ENCODE data around the gene EVI5L.
"Not testable (repeated sequence)": the region's sequence is repeated elsewhere in the genome, so short reads cannot be mapped to it uniquely, and the experiment has no call there.

EVI5L gene

DNA sequence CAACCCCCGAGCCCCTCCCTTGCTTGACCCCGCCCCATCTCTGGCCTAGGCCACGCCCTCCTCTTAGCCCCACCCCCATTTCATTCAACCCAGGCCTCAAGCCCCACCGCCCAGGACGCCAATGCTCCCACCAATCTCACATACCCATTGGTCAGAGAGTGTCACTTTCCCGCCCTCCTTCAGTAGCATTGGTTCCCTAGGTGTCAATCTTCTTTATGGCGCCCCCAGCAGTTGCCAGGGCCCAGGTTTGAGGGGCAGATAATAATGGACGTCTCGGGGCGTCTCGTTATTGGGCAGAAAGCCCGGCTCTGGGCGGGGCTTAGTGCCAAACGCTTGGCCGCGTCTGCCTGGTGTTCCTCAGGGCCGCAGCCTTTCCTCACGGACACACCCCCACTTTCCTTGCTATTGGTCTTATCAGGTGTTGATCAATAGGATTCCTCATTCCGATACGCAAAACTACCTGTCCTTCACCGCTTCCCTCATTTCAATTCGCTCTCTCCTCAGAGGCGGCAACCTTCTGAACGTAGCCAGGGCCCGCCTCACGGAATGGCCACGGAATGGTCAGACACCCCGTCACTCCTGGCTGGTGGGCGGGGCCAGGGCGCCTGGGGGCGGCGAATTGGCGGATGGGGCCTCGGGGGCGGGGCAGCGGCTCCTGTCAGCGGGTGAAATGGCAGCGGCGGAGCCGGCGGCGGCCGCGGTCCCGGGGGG is at the start of gene EVI5L:
Gene EVI5L, plus strand, starts transcription at position 658 of the 711 bp plus-strand sequence. CDS start 16,325 bp downstream, outside the sequence.
- DNase-seq (ENCODE audit: low spot score), result peak; percentile 99

DNA sequence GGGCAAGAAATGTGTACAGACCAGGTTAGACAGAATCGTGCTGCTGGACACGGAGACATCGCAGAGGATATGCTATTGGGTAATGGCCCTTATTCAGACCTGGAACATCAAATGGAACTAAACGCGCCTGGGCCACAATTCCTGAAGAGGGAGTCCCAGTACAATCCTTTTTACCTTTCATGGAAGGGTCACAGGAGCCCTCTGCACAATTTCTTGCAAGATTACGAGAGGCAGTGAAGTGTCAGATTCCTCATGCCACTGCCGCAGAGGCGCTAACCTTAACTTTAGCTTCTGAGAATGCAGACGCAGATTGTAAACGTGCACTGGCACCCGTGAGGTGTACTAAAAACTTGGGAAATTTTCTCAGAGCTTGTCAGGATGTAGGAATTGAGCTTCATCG is 48.9 kb upstream of the EVI5L start:
- DNase-seq (ENCODE audit: low spot score), result no peak

DNA sequence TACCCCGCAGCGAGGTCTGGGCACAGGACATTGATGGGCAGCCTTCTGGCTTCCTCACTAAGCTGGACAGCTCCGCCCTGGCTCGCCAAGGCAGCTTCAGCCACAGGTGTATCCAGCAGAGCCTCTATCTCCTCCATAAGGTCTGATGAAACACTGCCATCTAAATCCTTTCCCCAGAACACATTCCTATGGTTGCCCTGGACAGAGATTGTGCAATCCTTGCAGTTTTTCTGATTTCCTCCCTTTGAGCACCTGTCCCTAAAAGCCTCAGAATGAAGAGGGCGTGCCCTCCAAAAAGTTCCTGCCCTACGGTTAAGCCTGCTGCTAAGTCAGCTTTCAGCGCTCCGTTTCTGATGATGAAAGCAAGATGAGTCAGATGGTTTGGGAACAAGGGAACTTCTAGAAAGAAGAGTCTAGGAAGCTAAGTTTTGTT is 46.0 kb upstream of the EVI5L start:
- no peak for DNase-seq (ENCODE audit: low spot score)

DNA sequence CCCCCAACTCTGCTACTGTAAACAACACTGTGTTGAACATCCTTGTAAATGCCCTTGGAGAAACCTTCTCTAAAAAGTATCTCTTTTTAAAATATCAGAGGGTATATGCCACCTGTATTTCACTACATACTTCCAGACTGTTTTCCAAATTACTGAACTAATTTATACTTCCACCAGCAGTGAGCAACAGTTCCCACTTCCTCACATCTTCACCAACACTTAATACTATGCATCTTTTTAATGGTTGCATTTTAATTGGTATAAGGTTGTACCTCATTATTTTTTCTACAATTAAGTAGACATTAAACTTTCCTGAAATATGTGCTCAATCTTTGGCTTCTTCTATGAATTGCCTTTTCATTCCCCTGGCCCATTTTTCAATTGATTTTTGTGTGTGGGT is 45.2 kb upstream of the EVI5L start:
- DNase-seq (ENCODE audit: low spot score), result no peak

DNA sequence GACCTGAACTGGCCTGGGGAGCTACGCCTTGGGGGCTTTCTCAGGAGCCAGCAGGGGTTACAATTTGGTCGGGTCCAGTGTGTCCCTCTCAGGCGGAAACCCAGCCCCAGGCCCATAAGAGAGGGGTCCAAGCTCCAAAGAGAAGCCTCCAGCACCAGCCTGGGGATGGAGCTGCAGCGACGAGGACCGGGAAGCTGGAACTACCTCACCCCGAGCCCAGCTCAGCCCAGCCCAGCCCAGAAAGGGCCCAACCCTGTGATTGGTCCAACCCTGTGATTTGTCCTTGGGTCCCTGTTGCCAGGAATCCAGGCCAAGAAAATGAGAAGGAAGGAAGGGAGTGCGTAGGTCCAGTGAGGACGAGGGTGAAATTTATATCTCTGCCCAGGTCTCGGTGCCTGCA is 42.9 kb upstream of the EVI5L start:
- no peak for DNase-seq (ENCODE audit: low spot score)

DNA sequence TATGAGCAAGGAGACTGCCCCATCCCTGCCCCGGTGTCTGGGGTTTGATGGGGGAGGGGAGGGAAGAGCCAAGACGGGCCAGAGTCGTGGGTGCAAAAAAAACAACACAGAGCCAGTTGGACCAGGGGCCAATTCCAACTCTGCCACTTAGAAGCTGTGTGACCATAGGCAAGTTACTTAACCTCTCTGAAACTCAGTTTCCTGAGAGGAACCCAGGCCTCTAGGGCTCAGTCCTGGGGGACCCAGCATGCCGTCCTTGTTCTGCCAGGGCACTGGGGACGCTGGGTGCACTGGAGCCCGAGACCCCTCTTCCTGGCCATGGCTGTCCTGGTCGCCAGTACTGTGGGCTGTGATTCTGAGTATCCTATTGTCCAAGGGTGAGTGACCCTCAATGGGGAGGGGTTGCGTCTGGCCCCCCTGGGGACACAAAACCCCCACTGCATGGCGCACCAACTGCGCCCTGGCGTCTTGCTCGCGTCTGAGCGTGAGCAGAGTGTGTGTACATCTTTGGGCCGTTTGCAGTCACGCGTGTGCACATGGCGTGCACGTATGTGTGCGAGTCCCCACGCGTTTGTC is 42.3 kb upstream of the EVI5L start:
- no peak for DNase-seq (ENCODE audit: low spot score)

DNA sequence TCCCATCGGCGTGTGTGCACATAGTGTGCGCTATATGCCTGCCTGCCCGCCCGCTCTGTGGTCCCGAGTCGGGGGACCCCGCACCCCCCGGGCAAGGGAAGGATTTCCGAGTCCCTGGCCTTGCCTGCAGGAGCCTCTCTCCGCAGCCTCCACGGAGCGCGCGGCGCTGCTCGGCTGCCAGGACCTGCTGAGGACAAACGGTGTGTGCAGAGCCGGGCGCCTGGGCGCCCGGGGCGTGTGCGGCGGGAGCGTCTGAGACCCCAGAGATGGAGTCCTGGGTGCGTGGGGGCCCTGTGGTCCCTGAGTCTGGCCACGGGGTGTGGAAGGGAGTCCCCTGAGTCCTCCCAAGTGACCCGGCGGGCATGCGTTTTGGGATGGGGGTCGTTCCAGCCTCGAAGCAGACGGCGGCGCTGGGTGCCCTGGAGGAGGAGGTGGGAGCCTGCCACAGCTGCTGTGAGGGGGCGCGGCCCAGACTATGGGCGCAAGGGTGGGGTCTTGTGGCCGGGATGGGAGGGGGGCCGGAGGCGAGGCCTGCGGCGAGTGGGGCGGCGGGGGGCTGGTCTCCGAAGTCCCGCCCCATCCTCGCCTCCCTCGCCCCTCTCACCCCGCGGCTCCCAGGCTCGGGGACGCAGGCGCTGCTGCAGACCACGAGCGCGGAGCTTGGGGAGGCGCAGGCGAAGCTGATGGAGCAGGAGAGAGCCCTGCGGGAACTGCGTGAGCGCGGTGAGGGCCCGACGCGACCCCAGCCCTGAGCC is 41.7 kb upstream of the EVI5L start:
- no peak for DNase-seq (ENCODE audit: low spot score)

DNA sequence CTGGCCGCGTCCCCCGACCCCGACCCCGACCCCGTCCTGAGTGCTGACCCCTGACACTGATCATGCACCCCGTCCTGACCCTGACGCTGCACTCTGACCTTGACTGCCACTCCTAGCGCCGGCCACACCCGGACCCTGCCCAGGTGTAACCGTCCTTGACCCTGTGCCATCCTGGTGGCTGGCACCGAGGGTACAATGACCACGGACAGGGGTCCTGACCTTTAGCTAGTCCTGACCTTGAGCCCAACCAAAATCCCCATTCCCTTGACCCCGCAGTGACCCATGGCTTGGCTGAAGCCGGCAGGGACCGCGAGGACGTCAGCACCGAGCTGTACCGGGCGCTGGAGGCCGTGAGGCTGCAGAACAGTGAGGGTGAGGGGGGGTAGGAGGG is 41.1 kb upstream of the EVI5L start:
- DNase-seq (ENCODE audit: low spot score), result no peak

DNA sequence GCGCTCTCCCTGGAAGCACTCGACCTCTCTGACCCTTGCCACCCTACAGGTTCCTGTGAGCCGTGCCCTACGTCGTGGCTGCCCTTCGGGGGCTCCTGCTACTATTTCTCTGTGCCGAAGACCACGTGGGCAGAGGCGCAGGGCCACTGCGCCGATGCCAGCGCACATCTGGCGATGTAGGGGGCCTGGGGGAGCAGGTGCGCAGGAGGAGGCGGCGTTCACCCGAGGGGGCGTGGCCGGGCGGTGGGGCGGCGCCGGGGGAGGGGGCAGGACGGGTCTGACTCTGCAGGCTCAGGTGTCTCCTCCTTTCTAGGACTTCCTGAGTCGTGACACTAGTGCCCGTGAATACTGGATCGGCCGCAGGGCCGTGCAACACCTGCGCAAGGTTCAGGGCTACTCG is 40.6 kb upstream of the EVI5L start:
- DNase-seq (ENCODE audit: low spot score), result no peak

DNA sequence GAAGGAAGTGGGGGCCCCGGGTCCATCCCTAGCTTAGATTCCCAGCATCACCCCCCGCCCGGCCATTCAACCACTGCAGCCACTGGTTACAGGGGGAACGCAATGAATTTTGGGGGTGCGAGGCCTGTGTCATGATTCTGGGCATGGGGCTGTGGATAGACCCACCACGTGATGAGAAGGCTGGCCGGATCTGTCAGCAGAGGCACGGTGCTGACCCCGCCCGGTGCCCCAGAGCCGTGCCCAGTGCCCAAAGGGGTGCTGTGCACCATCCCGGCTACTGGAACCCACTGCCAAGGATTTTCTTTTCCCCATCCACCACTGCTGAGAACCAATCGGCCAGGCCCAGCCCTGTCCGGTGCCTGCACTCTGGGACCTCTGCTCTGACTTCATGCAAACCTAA is 39.6 kb upstream of the EVI5L start:
- DNase-seq (ENCODE audit: low spot score), result no peak

DNA sequence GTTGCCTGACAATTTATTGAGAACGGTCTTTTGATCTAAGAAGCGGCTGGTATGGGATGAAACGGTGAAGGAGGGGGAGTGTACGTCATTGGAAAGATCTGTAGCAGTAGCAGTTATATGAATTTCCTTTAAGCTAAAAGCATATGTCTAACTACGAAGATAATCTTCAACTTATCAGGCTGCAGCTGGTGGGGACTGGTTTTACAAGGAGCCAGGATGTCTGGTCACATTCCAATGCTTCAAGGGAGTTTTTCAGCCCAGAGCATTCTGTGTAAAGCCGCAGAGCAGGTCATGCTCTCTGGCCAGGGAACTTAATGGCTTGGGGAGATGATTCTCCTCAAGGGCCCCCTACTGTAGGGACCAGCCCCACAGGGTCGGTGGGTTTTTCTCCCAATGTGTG is 37.7 kb upstream of the EVI5L start:
- DNase-seq (ENCODE audit: low spot score), result no peak

DNA sequence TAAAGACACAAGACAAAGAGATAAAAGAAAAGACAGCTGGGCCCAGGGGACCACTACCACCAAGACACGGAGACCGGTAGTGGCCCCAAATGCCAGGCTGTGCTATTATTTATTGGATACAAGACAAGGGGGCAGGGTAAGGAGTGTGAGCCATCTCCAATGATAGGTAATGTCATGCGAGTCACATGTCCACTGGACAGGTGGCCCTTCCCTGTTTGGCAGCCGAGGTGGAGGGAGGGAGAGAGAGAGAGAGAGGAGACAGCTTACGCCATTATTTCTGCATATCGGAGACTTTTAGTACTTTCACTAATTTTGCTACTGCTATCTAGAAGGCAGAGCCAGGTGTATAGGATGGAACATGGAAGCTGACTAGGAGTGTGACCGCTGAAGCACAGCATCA is 37.3 kb upstream of the EVI5L start:
- not testable (repeated sequence) for DNase-seq (ENCODE audit: low spot score)

DNA sequence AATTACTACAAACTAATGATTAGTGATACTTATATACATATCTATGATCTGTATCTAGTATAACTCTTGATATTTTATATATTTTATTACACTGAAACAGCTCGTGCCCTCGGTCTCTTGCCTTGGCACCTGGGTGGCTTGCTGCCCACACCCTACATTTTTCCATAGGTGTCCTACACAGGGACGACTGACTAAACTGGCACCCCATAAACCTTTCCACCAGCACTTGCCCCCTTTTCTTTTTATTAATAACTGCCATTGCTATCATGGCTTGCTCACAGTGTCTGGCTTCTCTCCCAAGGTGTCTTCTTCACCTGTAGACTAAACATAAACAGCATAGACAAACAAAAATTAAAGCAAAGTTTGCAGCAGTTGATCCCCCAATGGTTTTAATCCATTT is 36.5 kb upstream of the EVI5L start:
- no peak for DNase-seq (ENCODE audit: low spot score)

DNA sequence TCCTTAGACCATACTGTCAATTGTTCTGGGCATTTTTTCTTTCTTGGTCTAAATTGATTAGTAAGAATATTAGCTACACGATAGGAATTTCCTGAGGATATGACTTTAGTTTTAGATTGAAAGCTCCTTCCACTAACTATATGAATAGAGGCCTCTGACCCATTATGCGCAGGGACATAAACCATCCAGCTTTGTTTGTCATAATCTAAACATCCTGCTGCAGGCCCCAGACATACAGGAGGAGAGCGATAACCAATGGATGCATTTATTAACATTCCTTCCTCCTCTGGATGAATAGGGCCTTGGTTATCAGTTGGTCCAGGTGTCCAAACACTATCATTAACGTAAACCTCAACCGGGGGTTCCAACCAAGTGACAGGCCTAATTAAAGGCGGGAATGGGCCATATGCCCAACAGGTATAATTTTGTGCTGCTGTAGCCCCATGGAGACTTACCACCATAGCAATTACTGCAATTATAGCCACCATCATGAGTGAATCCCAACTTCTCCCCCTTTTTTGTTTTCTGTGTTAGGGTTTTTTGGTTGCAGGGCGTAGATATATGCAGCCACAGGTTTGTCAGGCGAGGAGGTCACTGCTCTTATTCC is 34.4 kb upstream of the EVI5L start:
- no peak for DNase-seq (ENCODE audit: low spot score)

DNA sequence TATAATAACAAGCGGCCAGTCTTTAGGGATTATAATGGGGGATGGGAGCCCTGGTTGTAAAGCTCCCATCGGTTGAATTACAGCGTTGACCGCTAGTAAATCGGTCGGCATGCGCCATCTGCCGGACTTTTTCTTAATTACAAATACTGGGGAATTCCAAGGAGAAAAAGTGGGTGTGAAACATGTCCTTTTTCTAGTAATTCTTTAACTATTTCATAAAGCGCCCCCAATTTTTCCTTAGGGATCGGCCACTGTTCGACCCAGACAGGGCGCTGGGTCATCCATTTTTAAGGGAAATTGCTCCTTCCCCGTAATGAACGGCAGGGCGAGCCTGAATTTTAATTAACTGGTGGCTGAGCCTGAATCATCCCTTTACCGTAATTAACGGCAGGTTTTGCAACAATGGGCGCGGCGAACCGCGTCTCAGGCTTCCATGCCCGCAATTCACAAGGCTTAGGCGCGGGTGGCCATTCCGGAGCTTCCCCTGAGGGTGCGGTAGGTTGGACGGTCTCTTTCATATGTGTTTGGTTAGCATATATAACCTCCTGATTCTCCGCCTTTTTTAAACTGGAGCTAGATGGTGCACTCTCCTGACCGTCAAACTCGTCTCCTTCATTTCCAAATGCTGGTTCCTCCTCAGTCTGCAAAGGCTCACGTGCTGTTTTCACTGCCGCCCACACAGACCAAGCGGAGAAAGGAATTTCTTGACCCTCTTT is 30.2 kb upstream of the EVI5L start:
- DNase-seq (ENCODE audit: low spot score), result peak; percentile 65

DNA sequence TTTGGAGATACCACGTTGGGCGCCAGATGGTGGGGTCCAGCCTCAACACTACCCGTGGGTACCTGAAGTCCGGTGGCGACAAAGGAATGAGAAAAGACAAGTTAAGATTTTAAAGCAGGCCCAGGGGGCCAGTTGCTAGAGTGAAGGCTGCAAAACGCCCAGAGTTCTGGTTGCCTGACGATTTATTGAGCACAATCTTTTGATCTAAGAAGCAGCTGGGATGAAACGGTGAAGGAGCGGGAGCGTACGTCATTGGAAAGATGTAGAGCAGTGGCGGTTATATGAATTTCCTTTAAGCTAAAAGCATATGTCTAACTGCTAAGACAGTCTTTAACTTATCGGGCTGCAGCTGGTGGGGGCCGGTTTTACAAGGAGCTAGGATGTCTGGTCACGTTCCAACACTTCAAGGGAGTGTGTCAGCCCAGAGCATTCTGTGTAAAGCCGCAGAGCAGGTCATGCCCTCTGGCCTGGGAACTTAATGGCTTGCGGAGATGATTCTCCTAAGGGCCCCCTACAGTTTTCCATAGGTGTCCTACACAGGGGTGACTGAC is 28.9 kb upstream of the EVI5L start:
- DNase-seq (ENCODE audit: low spot score), result no peak

DNA sequence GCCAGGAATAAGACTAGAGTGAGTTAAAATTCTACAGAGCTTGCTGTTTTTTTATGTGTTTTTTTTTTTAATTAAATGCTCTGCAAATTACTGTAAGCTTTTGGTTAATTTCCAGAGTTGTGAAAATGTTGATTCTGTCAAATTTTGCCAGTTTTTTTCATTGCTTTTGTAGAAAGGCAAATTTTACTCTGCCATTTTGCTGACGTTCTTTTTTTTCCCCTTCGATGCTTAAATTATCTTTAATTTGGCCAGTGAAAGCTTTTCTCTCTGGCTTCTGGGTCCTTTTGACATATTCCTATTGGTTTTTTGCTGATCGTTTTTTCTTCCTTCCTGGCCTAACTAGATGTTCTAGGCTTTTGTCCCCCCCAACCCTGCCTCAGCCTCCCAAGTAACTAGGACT is 23.8 kb upstream of the EVI5L start:
- DNase-seq (ENCODE audit: low spot score), result no peak

DNA sequence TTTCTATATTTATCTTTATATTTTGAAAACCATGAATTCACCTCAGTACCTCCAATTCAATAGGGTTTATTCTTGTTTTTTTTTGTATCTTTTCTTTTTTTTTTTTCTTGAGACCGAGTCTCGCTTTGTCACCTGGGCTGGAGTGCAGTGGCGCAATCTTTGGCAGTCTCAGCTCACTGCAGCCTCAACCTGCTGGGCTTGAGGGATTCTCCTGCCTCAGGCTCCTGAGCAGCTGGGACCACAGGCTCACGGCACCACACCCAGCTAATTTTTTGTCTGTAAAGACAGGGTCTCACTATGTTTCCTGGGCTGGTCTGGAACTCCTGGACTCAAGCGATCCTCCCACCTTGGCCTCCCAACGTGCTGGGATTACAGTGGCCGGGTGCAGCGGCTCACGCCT is 23.1 kb upstream of the EVI5L start:
- no peak for DNase-seq (ENCODE audit: low spot score)

DNA sequence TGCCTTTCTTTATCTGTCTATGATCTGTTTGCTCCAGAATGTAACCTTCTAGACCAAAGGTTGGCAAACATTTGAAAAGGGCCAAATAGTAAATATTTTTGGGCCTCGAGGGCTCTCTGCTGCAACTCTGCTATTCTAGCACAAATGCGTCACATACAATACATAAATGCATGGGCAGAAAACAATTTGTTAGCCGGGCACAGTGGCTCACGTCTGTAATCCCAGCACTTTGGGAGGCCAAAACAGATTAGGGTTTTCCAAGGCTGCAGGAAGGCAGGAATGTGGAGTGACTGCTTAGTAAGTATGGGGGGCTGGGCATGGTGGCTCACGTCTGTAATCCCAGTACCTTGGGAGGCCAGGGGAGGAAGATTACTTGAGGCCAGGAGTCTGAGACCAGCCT is 21.9 kb upstream of the EVI5L start:
- no peak for DNase-seq (ENCODE audit: low spot score)

DNA sequence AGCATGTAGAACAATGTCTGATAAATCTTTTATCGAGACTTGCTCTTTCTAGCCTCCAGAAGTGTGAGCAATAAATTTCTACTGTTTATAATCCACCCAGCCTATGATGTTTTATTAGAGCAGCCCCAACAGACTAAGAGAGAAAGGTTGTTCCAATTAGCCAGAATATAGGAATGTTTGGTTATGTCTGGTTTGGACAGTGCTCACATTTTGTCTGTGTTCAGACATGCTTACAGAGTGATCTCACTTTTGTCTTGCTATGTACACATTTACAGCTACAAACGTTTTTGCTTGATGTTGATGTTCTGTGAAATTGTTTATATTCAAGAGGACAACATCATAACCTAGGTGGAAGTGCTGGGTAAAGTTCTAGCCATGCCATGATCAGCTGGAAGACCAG is 18.0 kb upstream of the EVI5L start:
- DNase-seq (ENCODE audit: low spot score), result no peak

DNA sequence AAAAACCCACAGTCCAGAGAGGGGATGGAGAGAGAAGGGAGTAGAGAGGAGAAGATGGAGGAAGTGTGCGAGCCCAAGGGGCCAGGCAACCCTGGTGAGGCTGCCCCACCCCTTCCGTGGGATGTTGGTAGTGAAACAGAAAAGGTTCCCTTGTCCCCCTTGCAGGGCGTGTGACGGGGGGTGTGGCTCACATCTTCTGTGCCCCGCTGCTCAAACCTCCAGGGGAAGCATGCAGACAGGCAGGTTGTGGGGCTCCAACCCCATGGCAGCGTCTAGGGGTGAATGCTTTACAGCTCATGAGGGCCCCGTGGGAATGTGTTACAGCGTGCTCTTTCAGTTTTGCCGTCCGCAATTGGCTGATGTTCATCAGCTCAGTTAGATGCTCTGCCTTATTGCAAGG is 14.7 kb upstream of the EVI5L start:
- no peak for DNase-seq (ENCODE audit: low spot score)

DNA sequence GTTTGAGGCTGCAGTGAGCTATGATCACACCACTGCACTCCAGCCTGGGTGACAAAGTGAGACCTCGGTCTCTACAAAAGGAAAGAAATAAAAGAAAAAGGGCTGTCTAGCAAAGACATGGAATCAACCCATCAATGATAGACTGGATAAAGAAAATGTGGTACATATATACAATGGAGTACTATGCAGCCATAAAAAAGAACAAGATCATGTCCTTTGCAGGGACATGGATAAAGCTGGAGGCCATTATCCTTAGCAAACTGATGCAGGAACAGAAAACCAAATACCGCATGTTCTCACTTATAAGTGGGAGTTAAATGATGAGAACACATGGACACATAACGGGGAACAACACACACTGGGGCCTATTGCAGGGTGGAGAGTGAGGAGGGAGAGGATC is 14.0 kb upstream of the EVI5L start:
- DNase-seq (ENCODE audit: low spot score), result not testable (repeated sequence)

Measured in GM03348 (cell line).